Activated naive CD4-positive, alpha-beta T cell (primary cell): Measurements from ENCODE around the gene CMIP.

Experiments used
- DNase-seq, 4 experiments: peaks; one replicate each; lab custom pipeline; 2025; lab: John Stamatoyannopoulos, UW

Gene CMIP

DNA sequence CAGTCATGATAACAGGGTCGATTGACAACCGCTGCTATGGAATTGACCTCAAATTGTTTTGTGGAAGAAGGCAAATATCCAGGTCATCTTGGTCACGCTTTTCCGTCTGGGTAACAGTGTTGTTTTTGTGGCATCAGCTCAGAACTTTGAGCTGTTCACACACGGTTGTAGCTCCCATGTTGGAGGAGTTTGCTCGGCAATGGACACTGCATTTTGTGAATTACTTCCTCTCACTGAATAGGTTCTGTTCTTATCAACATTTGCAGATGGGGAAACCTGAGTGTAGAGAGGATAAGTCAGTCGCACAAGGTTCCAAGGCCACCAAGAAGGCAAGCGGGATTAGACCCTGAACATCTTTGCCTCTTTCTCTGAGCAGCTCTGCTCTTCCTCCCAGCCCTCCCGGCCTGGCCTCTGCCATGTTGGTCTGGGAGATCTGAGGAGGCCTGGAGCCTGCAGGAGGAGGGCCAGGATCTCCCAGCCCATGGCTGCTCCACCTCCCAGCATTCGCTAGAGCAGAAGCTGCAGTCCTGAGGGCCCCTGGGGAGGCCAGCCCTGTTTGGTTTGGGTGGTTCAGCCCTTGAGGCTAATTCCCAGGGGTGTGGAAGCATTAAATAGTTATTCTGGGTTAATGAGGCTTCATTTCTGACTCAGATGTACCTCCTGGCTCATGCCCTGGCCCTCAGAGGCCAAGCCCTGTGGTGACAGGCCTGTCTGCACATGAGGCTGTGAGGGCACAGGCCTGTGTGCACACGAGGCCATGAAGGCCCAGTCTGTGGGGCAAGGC, 180.3 kb downstream of the CMIP start:
- DNase-seq: no peak

DNA sequence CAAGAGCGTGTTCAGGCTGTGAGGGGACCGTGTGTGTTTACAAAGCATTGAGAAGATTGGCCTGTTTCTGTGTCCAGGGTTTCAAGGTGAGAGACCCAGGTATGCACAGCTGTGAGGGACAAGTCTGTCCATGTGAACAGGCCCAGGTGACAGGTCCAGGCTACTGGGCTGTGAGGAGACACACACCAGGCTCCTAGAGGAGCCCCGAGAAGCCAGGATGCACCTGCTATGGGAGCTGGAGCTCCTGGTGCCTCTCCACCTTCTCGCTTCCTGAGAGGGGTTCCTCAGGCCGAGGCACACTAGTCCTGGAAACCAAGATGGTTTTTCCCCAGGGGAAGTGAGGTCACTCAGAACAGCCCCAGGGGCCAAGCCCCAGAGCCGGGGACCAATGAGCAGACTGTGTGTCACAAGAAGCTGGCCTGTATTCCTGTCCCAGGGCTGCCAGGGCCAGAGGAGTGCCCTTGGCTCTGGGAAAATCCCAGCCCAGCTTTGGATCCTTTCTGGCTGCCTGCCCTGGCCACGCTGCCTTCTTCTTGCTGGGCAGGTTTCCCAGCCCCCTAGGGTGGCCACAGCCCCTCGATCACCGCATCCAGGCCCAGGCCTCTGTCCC, 181.0 kb downstream of the CMIP start:
- no peak for DNase-seq

GRCh38 chr16:81626181-81626674, 181.6 kb downstream of the CMIP start:
- no peak for DNase-seq

DNA sequence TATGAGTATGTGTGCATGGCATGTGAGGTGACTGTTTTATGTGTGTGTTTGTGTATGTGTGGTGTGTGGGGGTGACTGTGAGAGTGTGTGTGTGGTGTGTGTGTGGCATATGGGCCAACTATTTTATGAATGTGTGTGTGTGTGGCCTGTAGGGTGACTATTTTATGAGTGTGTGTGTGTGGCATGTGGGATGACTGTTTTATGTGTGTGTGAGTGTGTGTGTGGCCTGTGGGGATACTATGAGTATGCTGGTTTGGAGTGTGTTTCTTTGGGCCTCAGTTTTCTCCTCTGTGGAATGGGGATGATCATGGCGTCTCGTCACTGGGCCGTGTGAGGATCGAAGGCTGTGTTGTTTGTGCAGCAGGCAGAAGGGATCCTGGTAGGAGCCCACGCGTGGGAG, 182.4 kb downstream of the CMIP start:
- DNase-seq: no peak

- DNase-seq: no peak
These were observed 183.2 kb downstream of the CMIP start for GRCh38 chr16:81627729-81628244.

DNA sequence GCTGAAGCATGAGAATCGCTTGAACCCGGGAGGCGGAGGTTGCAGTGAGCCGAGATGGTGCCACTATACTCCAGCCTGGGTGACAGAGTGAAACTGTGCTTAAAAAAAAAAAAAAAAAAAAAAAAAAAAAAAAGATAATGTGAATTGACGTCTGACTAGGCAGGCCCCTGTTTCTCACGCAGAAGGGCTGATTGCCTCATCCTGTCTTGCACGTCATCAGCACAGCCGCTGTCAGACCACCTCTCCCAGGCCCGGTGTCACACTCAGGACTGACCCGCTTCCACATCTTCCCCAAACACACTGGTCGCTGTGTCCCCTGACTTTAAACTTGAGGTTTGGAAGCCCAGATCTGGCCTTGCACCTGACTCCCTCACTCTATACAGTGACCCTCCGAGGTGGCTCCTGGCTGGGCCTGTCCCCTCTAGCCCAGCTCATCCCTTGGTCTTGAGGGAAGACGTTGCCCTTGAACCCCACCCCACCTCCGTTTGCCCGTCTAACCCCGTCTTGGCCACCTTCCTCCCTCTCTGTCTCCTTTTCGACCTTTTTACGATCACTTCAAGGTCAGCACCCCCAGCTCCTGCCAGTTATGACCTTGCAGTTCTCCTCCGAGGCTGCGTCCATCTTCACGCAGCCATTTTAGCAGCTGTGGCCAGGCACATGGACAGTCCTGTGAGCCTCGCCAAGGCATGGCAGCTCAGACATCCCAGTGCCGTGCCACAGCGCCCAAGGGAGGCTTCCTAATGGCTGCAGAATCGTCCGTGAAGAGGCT, 184.6 kb downstream of the CMIP start:
- no peak for DNase-seq

- DNase-seq: no peak
These were observed 185.5 kb downstream of the CMIP start for GRCh38 chr16:81629896-81630634.

DNA sequence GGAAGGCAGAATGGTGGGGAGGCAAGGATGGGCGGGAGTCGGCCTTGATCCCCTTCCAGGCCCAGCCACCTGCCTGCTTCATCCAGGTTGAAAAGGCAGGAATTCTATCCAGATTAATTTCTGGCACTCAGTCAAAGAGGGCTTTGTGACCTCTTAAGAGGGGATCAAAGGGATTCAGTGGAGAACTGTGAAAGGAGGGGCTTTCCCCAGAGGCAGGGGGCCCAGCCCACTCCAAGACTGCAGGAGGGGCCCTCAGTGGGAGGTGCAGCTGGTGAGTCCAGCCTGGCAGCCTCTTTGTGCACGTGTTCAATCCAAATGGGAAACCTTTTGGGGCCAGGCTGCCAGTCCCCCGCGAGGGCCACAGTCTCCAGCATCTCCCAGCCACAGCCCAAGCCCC, 186.0 kb downstream of the CMIP start:
- no peak for DNase-seq

GRCh38 chr16:81632392-81633146, 188.0 kb downstream of the CMIP start:
- peak; percentile 9 to 71 (median 42) for DNase-seq

- peak in 3 of 4 experiments; percentile 24 to 56 (median 32) for DNase-seq
These were observed 188.6 kb downstream of the CMIP start for GRCh38 chr16:81633147-81633619.

DNA sequence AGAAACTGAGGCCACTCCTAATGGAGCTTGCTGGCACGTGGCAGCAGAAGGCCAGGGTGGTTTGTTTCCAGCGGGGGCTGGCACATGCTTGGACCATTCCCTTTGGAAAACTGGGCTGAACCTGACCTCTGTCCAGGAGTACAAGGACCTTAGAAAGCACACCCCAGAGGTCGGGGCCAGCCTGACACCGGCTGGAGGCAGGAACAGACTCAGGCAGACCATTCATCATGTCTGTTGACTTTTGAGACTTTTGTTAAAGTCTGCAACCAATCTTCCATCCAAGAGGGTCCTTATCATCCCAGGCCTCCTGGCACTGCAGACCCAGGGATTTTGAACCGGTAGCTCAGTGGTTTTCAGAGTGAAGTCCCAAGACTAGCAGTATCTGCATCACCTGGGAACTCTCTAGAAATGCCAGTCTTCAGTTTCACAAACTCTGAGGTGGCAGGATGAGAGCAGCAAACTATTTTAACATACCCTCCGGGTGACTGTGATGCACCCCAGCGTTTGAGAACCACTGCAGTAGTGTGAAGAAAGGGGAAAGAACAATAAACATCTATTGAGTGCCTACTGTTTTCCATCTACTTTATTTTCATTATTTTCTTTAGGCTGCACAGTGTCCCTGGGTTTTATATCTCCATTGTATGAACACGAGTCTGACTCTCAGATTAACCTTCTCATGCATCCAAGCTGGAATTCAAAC, 189.2 kb downstream of the CMIP start:
- no peak for DNase-seq

- DNase-seq: no peak
These were observed 189.9 kb downstream of the CMIP start for GRCh38 chr16:81634380-81635062.

DNA sequence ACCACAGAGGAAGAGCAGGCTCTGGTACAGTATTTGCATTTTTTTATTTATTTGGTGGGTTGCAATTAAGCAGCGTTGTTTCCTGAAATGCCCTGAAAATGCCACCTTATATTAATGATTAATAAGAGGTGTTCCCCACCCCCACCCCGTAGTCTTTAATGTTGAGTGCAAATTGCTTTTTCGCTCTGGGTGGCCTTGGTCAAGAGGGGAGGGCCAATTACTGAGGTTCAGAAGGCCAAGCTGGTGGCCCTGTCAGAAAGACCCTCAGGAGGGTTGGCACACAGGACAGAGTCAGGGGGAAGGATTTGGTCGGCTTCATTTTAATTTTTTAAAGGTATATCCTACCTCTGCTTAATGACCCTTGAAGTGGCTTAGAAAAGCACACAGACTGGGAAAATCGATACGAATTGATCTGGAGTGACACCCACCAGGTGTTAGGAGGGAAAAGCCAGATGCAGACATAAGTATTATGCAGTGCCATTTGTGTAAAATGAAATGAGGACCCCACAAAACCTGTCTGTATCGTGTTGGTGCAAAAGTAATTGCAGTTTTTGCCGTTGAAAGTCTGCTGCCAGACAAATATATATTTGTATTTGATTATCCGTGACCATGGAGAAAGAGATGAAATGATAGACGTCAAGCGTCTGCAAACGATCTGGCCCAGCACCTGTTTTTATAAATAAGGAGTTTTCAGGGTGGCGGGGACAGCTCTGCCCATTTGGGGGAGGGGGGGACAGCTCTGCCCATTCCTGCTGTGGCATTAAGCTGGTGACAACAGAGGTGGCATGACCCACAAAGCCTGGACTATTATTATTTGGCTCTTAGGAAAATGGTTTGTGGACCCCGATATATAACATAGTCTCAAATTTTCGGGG, 190.7 kb downstream of the CMIP start:
- DNase-seq: no peak

GRCh38 chr16:81636298-81636993, 191.8 kb downstream of the CMIP start:
- DNase-seq: no peak

GRCh38 chr16:81637336-81638235, 193.0 kb downstream of the CMIP start:
- no peak for DNase-seq

DNA sequence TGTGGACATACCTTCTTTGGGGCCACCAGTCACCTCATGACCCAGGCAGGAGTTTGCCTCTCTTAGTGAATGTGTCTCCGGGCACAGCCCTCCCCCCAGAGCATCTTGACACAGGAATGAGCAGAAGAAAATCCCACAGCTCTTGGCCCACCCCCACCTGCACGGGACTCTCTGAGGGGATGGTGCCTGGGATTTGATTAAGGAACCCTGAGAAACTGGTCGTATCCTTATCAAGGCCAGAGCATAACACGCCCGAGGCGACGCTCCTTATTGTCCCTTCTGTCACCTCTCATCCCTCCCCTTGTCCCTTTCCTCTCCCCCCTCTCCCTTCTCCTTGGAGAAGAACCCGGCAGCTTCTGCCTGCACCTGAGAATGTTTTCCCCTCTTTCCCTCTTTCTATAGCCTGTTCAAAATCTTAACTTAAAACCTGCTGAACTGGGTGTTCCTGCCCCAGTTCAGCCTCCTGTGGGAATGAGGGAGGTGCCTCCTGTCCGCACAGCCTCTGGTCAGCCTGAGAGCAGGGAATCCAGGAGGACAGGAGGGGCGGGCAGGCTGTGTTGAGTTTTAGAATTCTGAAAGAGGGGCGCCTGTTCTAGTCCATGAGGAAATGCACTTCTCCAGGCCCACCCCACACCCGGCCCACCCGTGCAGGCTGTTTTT, 193.8 kb downstream of the CMIP start:
- no peak for DNase-seq
